Lung (tissue), 16 donors: ENCODE data around the gene NUCKS1. TPM values are rescaled to one million over a fixed set of nuclear protein-coding genes. Genes with fewer than 3 reads are reported as not detected.

Experiments
- ATAC-seq: fragments of 200-7000 bp; cut with Tn5 transposase; one replicate; pipeline ENCODE4 v1.9.1; 2020; ENCODE audit warnings: moderate number of reproducible peaks; ENCODE audit not compliant: insufficient read depth, low FRiP score
- DNase-seq, 3 donors: peaks; one replicate each; pipeline ENCODE4 v3.0.0-alpha.2; 2013 to 2017
- H3K27ac ChIP-seq, 2 donors: one replicate each; pipeline ENCODE4 v1.5.1; 2013; ENCODE audit warnings: mild to moderate bottlenecking in 2 of 2, moderate library complexity in 2 of 2, control low read depth in 1 of 2, inconsistent platforms in 1 of 2, low read depth in 1 of 2, low read length in 1 of 2
- H3K27me3 ChIP-seq, 3 donors: one replicate each; pipeline ENCODE4 v1.5.1; 2013; ENCODE audit warnings: low read length in 2 of 3; ENCODE audit not compliant: control insufficient read depth in 3 of 3, insufficient read depth in 3 of 3
- H3K36me3 ChIP-seq, 4 donors: one replicate each; pipeline ENCODE4 v1.5.1; 2013; ENCODE audit warnings: low read length in 4 of 4, mild to moderate bottlenecking in 1 of 4, moderate library complexity in 1 of 4; ENCODE audit not compliant: control insufficient read depth in 4 of 4, insufficient read depth in 4 of 4
- H3K4me1 ChIP-seq, 5 donors: one replicate each; pipeline ENCODE4 v1.5.1; 2013; ENCODE audit warnings: low read length in 5 of 5, mild to moderate bottlenecking in 2 of 5, moderate library complexity in 1 of 5; ENCODE audit not compliant: control insufficient read depth in 5 of 5, insufficient read depth in 5 of 5
- H3K4me3 ChIP-seq: one replicate; pipeline ENCODE4 v1.5.1; 2013; ENCODE audit warnings: mild to moderate bottlenecking, control low read depth, moderate library complexity
- H3K9ac ChIP-seq, 2 donors: one replicate each; pipeline ENCODE4 v1.5.1; 2013; ENCODE audit warnings: low read length in 2 of 2, control low read depth in 1 of 2; ENCODE audit not compliant: insufficient read depth in 1 of 2
- H3K9me3 ChIP-seq, 4 donors: one replicate each; pipeline ENCODE4 v1.5.1; 2013; ENCODE audit warnings: low read length in 3 of 4, mild to moderate bottlenecking in 1 of 4, moderate library complexity in 1 of 4; ENCODE audit not compliant: control insufficient read depth in 4 of 4, insufficient read depth in 3 of 4
- WGBS, 2 donors: extraction: QIAGEN DNeasy Blood & Tissue Kit; methylation state at CpG; one replicate each; pipeline ENCODE4 v1.1.7; 2013; 5-methylcytosine and 5-hydroxymethylcytosine counted together
- long read RNA-seq, 5 donors: transcript quantifications; one replicate each; lab custom pipeline, GENCODE V29; 2026
- polyA plus RNA-seq, 2 donors: library from polyadenylated mRNA; stranded (reverse); fragments of 200-250 nt; gene quantifications; one replicate each; pipeline ENCODE4 v1.2.1, GENCODE V29; 2013
- total RNA-seq, 2 donors: library from RNA; depleted of rRNA in 1 of 2; stranded (reverse); fragments of >200 nt in 1 of 2; gene quantifications; one replicate each; pipeline ENCODE4 v1.2.1, GENCODE V29; 2014 to 2021
- TF ChIP-seq, protein P1 (sequence below): IDR thresholded peaks from 2 replicates; pipeline ENCODE4 v1.5.1; 2012; ENCODE audit warnings: mild to moderate bottlenecking; ENCODE audit errors: control extremely low read depth, extremely low read depth
- donor health status: control.
- donor health status: control.
- donor health status: Bipolar disorder and iron deficiency.
- donor health status: healthy.
- donor health status: DM: yes; HTN: yes; CAD: no.

NUCKS1 gene, protein sequence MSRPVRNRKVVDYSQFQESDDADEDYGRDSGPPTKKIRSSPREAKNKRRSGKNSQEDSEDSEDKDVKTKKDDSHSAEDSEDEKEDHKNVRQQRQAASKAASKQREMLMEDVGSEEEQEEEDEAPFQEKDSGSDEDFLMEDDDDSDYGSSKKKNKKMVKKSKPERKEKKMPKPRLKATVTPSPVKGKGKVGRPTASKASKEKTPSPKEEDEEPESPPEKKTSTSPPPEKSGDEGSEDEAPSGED
- 100 to 1,000 TPM; 109 to 285 TPM for total RNA-seq
- polyA plus RNA-seq, result 10 to 100 TPM; 28.6 to 56.3 TPM
- long read RNA-seq, donor 1, full-length matches to known transcripts, result 77 of 338 reads
- long read RNA-seq, donor 1, partial matches to known transcripts, result 243 of 338 reads
- long read RNA-seq, donor 1, other reads (novel, unspliced or antisense), result 18 of 338 reads
- long read RNA-seq, donor 2, full-length matches to known transcripts, result 16 of 94 reads
- long read RNA-seq, donor 2, partial matches to known transcripts, result 78 of 94 reads
- long read RNA-seq, donor 2, other reads (novel, unspliced or antisense), result 0 of 94 reads
- long read RNA-seq, donor 3, full-length matches to known transcripts, result 25 of 157 reads
- long read RNA-seq, donor 3, partial matches to known transcripts, result 132 of 157 reads
- long read RNA-seq, donor 3, other reads (novel, unspliced or antisense), result 0 of 157 reads
- long read RNA-seq, donor 4, full-length matches to known transcripts, result 25 of 121 reads
- long read RNA-seq, donor 4, partial matches to known transcripts, result 96 of 121 reads
- long read RNA-seq, donor 4, other reads (novel, unspliced or antisense), result 0 of 121 reads
- long read RNA-seq, donor 5, full-length matches to known transcripts, result 59 of 340 reads
- long read RNA-seq, donor 5, partial matches to known transcripts, result 271 of 340 reads
- long read RNA-seq, donor 5, other reads (novel, unspliced or antisense), result 10 of 340 reads

DNA sequence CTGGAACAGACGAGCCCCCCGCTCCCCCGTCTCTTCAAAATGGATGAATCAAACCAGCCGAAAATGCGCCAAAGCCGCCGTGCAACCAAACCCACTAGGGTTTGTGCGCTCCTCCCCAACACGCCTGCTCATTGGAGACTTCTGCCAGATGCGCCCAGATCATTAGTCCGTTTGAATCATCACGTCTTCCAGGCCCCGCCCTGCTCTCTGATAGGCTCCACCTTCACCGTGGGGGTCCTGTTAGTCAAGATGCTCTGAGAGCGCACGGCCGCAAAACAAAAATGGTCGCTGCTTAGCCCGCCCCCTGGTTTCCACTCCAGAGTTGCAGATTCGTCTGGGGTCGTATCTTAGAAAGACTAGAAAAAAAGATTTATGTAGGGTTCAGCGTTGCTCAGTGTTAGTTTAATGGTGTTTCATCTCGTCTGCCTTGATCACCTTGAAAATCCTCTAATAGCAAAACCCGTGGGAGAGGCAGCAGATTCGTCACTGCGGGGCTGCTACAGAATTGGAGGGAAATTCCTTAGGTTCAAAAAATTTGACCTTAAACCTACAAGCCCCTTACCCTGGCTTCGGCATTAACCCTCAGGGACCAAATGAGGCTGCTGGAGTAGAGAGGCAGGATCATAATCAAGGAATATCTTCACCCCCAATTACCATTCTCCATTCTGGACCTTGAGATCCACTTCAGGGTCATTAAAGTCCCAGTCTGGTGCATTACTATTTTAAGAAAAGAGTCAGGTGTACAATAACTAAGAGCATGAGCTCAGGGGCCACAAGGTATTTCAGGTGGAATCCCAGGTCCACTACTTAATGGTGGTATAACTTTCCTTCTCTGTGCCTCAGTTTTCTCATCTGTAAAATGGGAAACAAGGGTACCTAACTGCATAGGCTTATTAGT is at the start of gene NUCKS1:
NUCKS1 (minus strand) TSS at position 45 of the 898 bp plus-strand sequence. CDS start 209 bp downstream, outside the sequence.
- H3K4me1 ChIP-seq, result peaks cover 2 to 29% (median 15%) of the 10 kb centered on the region in 5 donors
- 0 to 1% methylated on average over 27 of the region's 27 CpGs for WGBS, 2 donors
- peak within 1 kb of the TSS; percentile 94 to 100 for H3K27ac ChIP-seq
- DNase-seq (peak; percentile 99 to 100 (median 100)), ATAC-seq (peak; percentile 89)
- TF ChIP-seq, protein P1, sequence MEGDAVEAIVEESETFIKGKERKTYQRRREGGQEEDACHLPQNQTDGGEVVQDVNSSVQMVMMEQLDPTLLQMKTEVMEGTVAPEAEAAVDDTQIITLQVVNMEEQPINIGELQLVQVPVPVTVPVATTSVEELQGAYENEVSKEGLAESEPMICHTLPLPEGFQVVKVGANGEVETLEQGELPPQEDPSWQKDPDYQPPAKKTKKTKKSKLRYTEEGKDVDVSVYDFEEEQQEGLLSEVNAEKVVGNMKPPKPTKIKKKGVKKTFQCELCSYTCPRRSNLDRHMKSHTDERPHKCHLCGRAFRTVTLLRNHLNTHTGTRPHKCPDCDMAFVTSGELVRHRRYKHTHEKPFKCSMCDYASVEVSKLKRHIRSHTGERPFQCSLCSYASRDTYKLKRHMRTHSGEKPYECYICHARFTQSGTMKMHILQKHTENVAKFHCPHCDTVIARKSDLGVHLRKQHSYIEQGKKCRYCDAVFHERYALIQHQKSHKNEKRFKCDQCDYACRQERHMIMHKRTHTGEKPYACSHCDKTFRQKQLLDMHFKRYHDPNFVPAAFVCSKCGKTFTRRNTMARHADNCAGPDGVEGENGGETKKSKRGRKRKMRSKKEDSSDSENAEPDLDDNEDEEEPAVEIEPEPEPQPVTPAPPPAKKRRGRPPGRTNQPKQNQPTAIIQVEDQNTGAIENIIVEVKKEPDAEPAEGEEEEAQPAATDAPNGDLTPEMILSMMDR, result no peak
- H3K27me3 ChIP-seq, result no peaks in the 10 kb centered on the region
- H3K4me3 ChIP-seq, result peak within 1 kb of the TSS; percentile 59
- no peaks in the 10 kb centered on the region for H3K36me3 ChIP-seq
- H3K9ac ChIP-seq, result peak within 1 kb of the TSS; percentile 85 to 93
- H3K9me3 ChIP-seq, result no peaks in the 10 kb centered on the region

DNA sequence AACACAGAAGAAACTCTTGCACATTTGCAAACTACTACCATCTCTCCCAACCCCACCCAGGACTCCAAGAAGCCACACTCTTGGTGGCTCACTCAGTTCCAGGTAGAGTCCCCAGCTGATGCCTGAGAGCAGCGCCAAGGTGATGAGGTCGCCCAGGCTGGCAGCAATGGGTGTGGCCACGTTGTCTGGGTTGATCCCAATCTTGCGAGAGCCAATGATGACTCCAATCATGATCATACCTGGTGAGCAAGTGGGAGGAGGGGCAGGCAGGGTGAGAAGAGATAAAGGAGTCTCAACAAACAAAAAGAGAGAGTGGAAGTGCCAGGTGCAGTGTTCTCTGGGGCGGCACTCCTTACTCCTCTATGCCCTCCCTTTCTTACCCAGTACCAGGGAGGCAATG is 48.6 kb upstream of the NUCKS1 start:
- Histone ChIP-seq H3K9ac (no peak overlapping the region), H3K4me1 (peaks cover 0 to 11% (median 0%) of the 10 kb centered on the region in 5 donors), H3K36me3 (peaks cover 14 to 43% (median 30%) of the 10 kb centered on the region in 4 donors), H3K4me3 (no peak overlapping the region), H3K27ac (no peak overlapping the region), H3K27me3 (no peaks in the 10 kb centered on the region), H3K9me3 (no peaks in the 10 kb centered on the region)
- DNase-seq (no peak), ATAC-seq (no peak)
- TF ChIP-seq, protein P1, result no peak
- 74 to 90% methylated on average over 5 of the region's 5 CpGs for WGBS, 2 donors

DNA sequence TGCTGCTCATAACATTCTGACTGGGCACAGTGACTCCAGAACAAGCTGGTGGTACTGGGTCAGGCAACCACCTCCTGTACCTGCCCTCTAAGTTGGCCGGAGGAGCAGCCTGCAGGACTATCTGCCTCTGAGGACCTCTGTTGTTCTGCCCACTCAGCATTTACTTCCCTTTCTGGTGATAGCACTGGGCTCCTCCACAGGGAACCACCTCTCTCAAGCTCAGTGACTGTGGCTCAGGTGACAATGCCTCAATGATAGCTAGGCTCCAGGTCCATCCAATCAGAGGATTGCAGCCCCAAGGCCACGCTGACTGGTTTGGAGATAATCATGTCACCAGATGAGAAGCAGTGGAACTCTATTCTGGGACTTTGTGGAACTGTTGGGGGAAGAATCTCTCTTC is 47.2 kb upstream of the NUCKS1 start:
- DNase-seq (no peak), ATAC-seq (no peak)
- Histone ChIP-seq H3K4me3 (no peak overlapping the region), H3K27me3 (no peaks in the 10 kb centered on the region), H3K9me3 (no peaks in the 10 kb centered on the region), H3K36me3 (peaks cover 14 to 46% (median 30%) of the 10 kb centered on the region in 4 donors), H3K27ac (no peak overlapping the region), H3K4me1 (peaks cover 0 to 11% (median 0%) of the 10 kb centered on the region in 5 donors), H3K9ac (no peak overlapping the region)
- WGBS, 2 donors, result 93 to 96% methylated on average over 2 of the region's 2 CpGs
- TF ChIP-seq, protein P1, result no peak
